ENCODE data around the gene PNMA1. TPM values are rescaled to one million over a fixed set of nuclear protein-coding genes. Genes with fewer than 3 reads are reported as not detected.

The PNMA1 gene
- total RNA-seq, 2 experiments from 2014 or later, result 6.0 to 14.5 TPM

- peaks cover 94% of the 10 kb centered on the region for H3K79me2 ChIP-seq (ENCODE audit: insufficient read depth, low read depth, low read length)
- no peak for TF ChIP-seq CTCF (conservative IDR thresholded peaks at IDR 0.05; ENCODE audit: low read length)
- TF ChIP-seq EZH2phosphoT487 (IDR thresholded peaks at IDR 0.05; ENCODE audit: borderline replicate concordance, low read depth, low read length), result no peak
- peak overlapping the region; percentile 99 for H3K4me2 ChIP-seq (ENCODE audit: low read length)
- H3K4me3 ChIP-seq (ENCODE audit: low read depth, low read length, poor library complexity, severe bottlenecking), result peak overlapping the region; percentile 78
- H3K27ac ChIP-seq (ENCODE audit: low read depth, low read length, poor library complexity, severe bottlenecking), result peak overlapping the region; percentile 88
- H4K20me1 ChIP-seq (ENCODE audit: insufficient read depth, low read length), result peaks cover 64% of the 10 kb centered on the region
- no peaks in the 10 kb centered on the region for H3K9me3 ChIP-seq (ENCODE audit: low read length)
- H3K9me2 ChIP-seq (ENCODE audit: insufficient read depth, low read length), result no peaks in the 10 kb centered on the region
- H2AFZ ChIP-seq (ENCODE audit: low read length), result no peak overlapping the region
- peak; percentile 24 for DNase-seq (ENCODE audit: low spot score)
- BruUV-seq (replicated peaks), result no TSS peak
- peaks cover 77% of the 10 kb centered on the region for H3K4me1 ChIP-seq (ENCODE audit: insufficient read depth, low read length, poor library complexity, severe bottlenecking)
- POLR2A ChIA-PET, result interaction anchor here (0.6 to 7.5 kb wide), 9 partner anchors 9 to 593 kb away, joined by 3 to 53 read pairs (median 6); partner anchors contain the start of gene VRTN
- intact Hi-C loops (cut with micrococcal nuclease; ENCODE audit: unreplicated experiment), result no loop called here
- CTCF ChIA-PET (ENCODE audit: unreplicated experiment), result interaction anchor here (0.8 to 1.6 kb wide), 6 partner anchors 8 to 29 kb away, joined by 3 to 5 read pairs (median 3); no protein-coding TSS in a partner anchor
- peaks cover 58% of the 10 kb centered on the region for H3K36me3 ChIP-seq (ENCODE audit: insufficient read depth, low read length)
Measured at GRCh38 chr14:73755434-73756014, 41.3 kb upstream of the PNMA1 start.

- intact Hi-C loops (cut with micrococcal nuclease; ENCODE audit: unreplicated experiment), result loop anchor here (1.0 kb wide), 1 partner anchor 12 kb away; no protein-coding TSS in a partner anchor
- TSS peak; percentile 11 for BruUV-seq (replicated peaks)
- H4K20me1 ChIP-seq (ENCODE audit: insufficient read depth, low read length), result peaks cover 70% of the 10 kb centered on the region
- H2AFZ ChIP-seq (ENCODE audit: low read length), result no peak overlapping the region
- DNase-seq (ENCODE audit: low spot score), result no peak
- ChIA-PET POLR2A (interaction anchor here (0.6 to 7.5 kb wide), 11 partner anchors 9 to 593 kb away, joined by 3 to 53 read pairs (median 4); partner anchors contain the start of gene VRTN), CTCF (ENCODE audit: unreplicated experiment) (interaction anchor here (0.9 to 1.6 kb wide), 6 partner anchors 12 to 29 kb away, joined by 3 to 6 read pairs (median 4); no protein-coding TSS in a partner anchor)
- no peaks in the 10 kb centered on the region for H3K9me3 ChIP-seq (ENCODE audit: low read length)
- H3K4me3 ChIP-seq (ENCODE audit: low read depth, low read length, poor library complexity, severe bottlenecking), result peak overlapping the region; percentile 78
- peak overlapping the region; percentile 88 for H3K27ac ChIP-seq (ENCODE audit: low read depth, low read length, poor library complexity, severe bottlenecking)
- H3K36me3 ChIP-seq (ENCODE audit: insufficient read depth, low read length), result peaks cover 61% of the 10 kb centered on the region
- H3K4me1 ChIP-seq (ENCODE audit: insufficient read depth, low read length, poor library complexity, severe bottlenecking), result peaks cover 81% of the 10 kb centered on the region
- peak overlapping the region; percentile 99 for H3K4me2 ChIP-seq (ENCODE audit: low read length)
- peaks cover 98% of the 10 kb centered on the region for H3K79me2 ChIP-seq (ENCODE audit: insufficient read depth, low read depth, low read length)
- TF ChIP-seq EZH2phosphoT487 (IDR thresholded peaks at IDR 0.05; ENCODE audit: borderline replicate concordance, low read depth, low read length), result no peak
- no peak for TF ChIP-seq CTCF (conservative IDR thresholded peaks at IDR 0.05; ENCODE audit: low read length)
- no peaks in the 10 kb centered on the region for H3K9me2 ChIP-seq (ENCODE audit: insufficient read depth, low read length)
Measured at GRCh38 chr14:73754911-73755360, 40.8 kb upstream of the PNMA1 start.
